HPDE6-E6E7 (cell line): ENCODE results near the gene MELTF.

Experiments
- DNase-seq: peaks from one replicate; pipeline ENCODE4 v3.0.0; 2011; ENCODE audit warnings: missing footprints; ENCODE audit errors: extremely low spot score

MELTF gene

GRCh38 chr3:196995027-196995426 lies 34.6 kb downstream of the MELTF start:
- DNase-seq, result no peak

- no peak for DNase-seq
Observed at GRCh38 chr3:196994056-196994455, 35.6 kb downstream of the MELTF start.

- no peak for DNase-seq
Observed at GRCh38 chr3:196992461-196993065, 37.1 kb downstream of the MELTF start.

GRCh38 chr3:196991581-196992460 lies 37.8 kb downstream of the MELTF start:
- no peak for DNase-seq

- DNase-seq, result no peak
Observed at GRCh38 chr3:196990601-196991007, 39.0 kb downstream of the MELTF start.

GRCh38 chr3:196989721-196990262 lies 39.8 kb downstream of the MELTF start:
- no peak for DNase-seq

- DNase-seq, result no peak
Observed at GRCh38 chr3:196988241-196989029, 41.2 kb downstream of the MELTF start.

GRCh38 chr3:196987022-196987421 lies 42.6 kb downstream of the MELTF start:
- DNase-seq, result no peak

GRCh38 chr3:196985954-196986885 lies 43.4 kb downstream of the MELTF start:
- no peak for DNase-seq

GRCh38 chr3:196985298-196985697 lies 44.3 kb downstream of the MELTF start:
- no peak for DNase-seq

- no peak for DNase-seq
Observed at GRCh38 chr3:196983186-196983585, 46.4 kb downstream of the MELTF start.

- no peak for DNase-seq
Observed at GRCh38 chr3:196981657-196982056, 48.0 kb downstream of the MELTF start.

- no peak for DNase-seq
Observed at GRCh38 chr3:196979545-196979944, 50.1 kb downstream of the MELTF start.

- no peak for DNase-seq
Observed at GRCh38 chr3:196976941-196977340, 52.7 kb downstream of the MELTF start.

GRCh38 chr3:196975349-196975748 lies 54.3 kb downstream of the MELTF start:
- no peak for DNase-seq

GRCh38 chr3:196974661-196975060 lies 55.0 kb downstream of the MELTF start:
- no peak for DNase-seq

GRCh38 chr3:196971094-196971698 lies 58.4 kb downstream of the MELTF start:
- no peak for DNase-seq

GRCh38 chr3:196970547-196971093 lies 59.0 kb downstream of the MELTF start:
- DNase-seq, result no peak

- peak; percentile 74 for DNase-seq
Observed at GRCh38 chr3:196969660-196970546, 59.7 kb downstream of the MELTF start.
